Stimulated activated naive B cell treated with anti-CD40 and anti-IgM and Interleukin-4, amounts not matched to agents 10 μg/mL and 1 μg/mL and 100 μg/mL, for 72 hours (primary cell): ENCODE data around the gene ETV1.

Experiments
- ATAC-seq, 2 donors: fragments of 150-1000 bp; cut with Tn5 transposase; replicated peaks; 2 replicates each; pipeline ENCODE4 v1.10.0; 2021; ENCODE audit warnings: moderate library complexity in 1 of 2
- DNase-seq: peaks from one replicate; pipeline ENCODE4 v3.0.0; 2021
- H3K27ac Mint-ChIP-seq: one replicate; pipeline ENCODE4 v1.8.0; 2022; ENCODE audit warnings: mild to moderate bottlenecking, mixed read lengths
- H3K27me3 Mint-ChIP-seq, 2 donors: one replicate each; pipeline ENCODE4 v1.8.0; 2022; ENCODE audit warnings: mixed read lengths in 2 of 2
- H3K36me3 Mint-ChIP-seq, 2 donors: one replicate each; pipeline ENCODE4 v1.8.0; 2022; ENCODE audit warnings: mixed read lengths in 2 of 2, mild to moderate bottlenecking in 1 of 2
- H3K4me1 Mint-ChIP-seq, 2 donors: one replicate each; pipeline ENCODE4 v1.8.0; 2022; ENCODE audit warnings: mixed read lengths in 2 of 2, mild to moderate bottlenecking in 1 of 2
- H3K4me3 Mint-ChIP-seq, 2 donors: one replicate each; pipeline ENCODE4 v1.8.0; 2022; ENCODE audit warnings: mild to moderate bottlenecking in 2 of 2, mixed read lengths in 2 of 2, moderate library complexity in 1 of 2
- H3K9me3 Mint-ChIP-seq, 2 donors: one replicate each; pipeline ENCODE4 v1.8.0; 2022; ENCODE audit warnings: mixed read lengths in 2 of 2, mild to moderate bottlenecking in 1 of 2

The ETV1 gene

GRCh38 chr7:13989126-13989948, at the start of gene ETV1:
Gene ETV1 (minus strand): TSS chr7:13989666. CDS start chr7:13989052, 614 bp downstream.
- Mint-ChIP-seq H3K36me3 (no peaks in the 10 kb centered on the region), H3K27me3 (peaks cover 4 to 6% of the 10 kb centered on the region in 2 donors), H3K9me3 (no peaks in the 10 kb centered on the region), H3K4me1 (no peaks in the 10 kb centered on the region), H3K4me3 (no peak within 1 kb of the TSS), H3K27ac (no peak within 1 kb of the TSS)
- DNase-seq (no peak), ATAC-seq (no peak)

- Mint-ChIP-seq H3K27me3 (no peaks in the 10 kb centered on the region), H3K36me3 (no peaks in the 10 kb centered on the region), H3K4me1 (no peaks in the 10 kb centered on the region), H3K4me3 (no peak overlapping the region), H3K9me3 (peaks cover 0 to 5% of the 10 kb centered on the region in 2 donors), H3K27ac (no peak overlapping the region)
- DNase-seq (no peak), ATAC-seq (no peak)
These were observed 34.9 kb upstream of the ETV1 start for GRCh38 chr7:14024406-14024805.

GRCh38 chr7:14023838-14024237, 34.4 kb upstream of the ETV1 start:
- Mint-ChIP-seq H3K36me3 (no peaks in the 10 kb centered on the region), H3K4me1 (no peaks in the 10 kb centered on the region), H3K27ac (no peak overlapping the region), H3K4me3 (no peak overlapping the region), H3K9me3 (peaks cover 0 to 5% of the 10 kb centered on the region in 2 donors), H3K27me3 (no peaks in the 10 kb centered on the region)
- ATAC-seq (no peak), DNase-seq (no peak)

- peaks cover 0 to 8% of the 10 kb centered on the region in 2 donors for H3K9me3 Mint-ChIP-seq
- ATAC-seq (no peak), DNase-seq (no peak)
- H3K4me3 Mint-ChIP-seq = no peak overlapping the region
- no peaks in the 10 kb centered on the region for H3K27me3 Mint-ChIP-seq
- H3K4me1 Mint-ChIP-seq = no peaks in the 10 kb centered on the region
- no peaks in the 10 kb centered on the region for H3K36me3 Mint-ChIP-seq
- H3K27ac Mint-ChIP-seq = no peak overlapping the region
These were observed 33.9 kb upstream of the ETV1 start for GRCh38 chr7:14023342-14023741.

GRCh38 chr7:14021069-14021468, 31.6 kb upstream of the ETV1 start:
- ATAC-seq (no peak), DNase-seq (no peak)
- no peak overlapping the region for H3K4me3 Mint-ChIP-seq
- H3K4me1 Mint-ChIP-seq = no peaks in the 10 kb centered on the region
- no peaks in the 10 kb centered on the region for H3K27me3 Mint-ChIP-seq
- no peak overlapping the region for H3K27ac Mint-ChIP-seq
- H3K9me3 Mint-ChIP-seq = peaks cover 0 to 8% of the 10 kb centered on the region in 2 donors
- no peaks in the 10 kb centered on the region for H3K36me3 Mint-ChIP-seq

GRCh38 chr7:14020339-14020900, 31.0 kb upstream of the ETV1 start:
- no peaks in the 10 kb centered on the region for H3K27me3 Mint-ChIP-seq
- H3K27ac Mint-ChIP-seq = no peak overlapping the region
- no peaks in the 10 kb centered on the region for H3K36me3 Mint-ChIP-seq
- DNase-seq (no peak), ATAC-seq (no peak)
- no peak overlapping the region for H3K4me3 Mint-ChIP-seq
- H3K9me3 Mint-ChIP-seq = peaks cover 0 to 8% of the 10 kb centered on the region in 2 donors
- no peaks in the 10 kb centered on the region for H3K4me1 Mint-ChIP-seq

GRCh38 chr7:14018751-14019150, 29.3 kb upstream of the ETV1 start:
- Mint-ChIP-seq H3K27me3 (no peaks in the 10 kb centered on the region), H3K27ac (no peak overlapping the region), H3K36me3 (no peaks in the 10 kb centered on the region), H3K9me3 (peaks cover 0 to 3% of the 10 kb centered on the region in 2 donors), H3K4me3 (no peak overlapping the region), H3K4me1 (no peaks in the 10 kb centered on the region)
- ATAC-seq (no peak), DNase-seq (no peak)

GRCh38 chr7:14016950-14017349, 27.5 kb upstream of the ETV1 start:
- Mint-ChIP-seq H3K4me3 (no peak overlapping the region), H3K27me3 (no peaks in the 10 kb centered on the region), H3K36me3 (no peaks in the 10 kb centered on the region), H3K4me1 (no peaks in the 10 kb centered on the region), H3K27ac (no peak overlapping the region), H3K9me3 (peaks cover 0 to 3% of the 10 kb centered on the region in 2 donors)
- ATAC-seq (no peak), DNase-seq (no peak)

GRCh38 chr7:14013898-14014297, 24.4 kb upstream of the ETV1 start:
- Mint-ChIP-seq H3K4me3 (no peak overlapping the region), H3K9me3 (peaks cover 0 to 3% of the 10 kb centered on the region in 2 donors), H3K27ac (no peak overlapping the region), H3K36me3 (no peaks in the 10 kb centered on the region), H3K4me1 (no peaks in the 10 kb centered on the region), H3K27me3 (no peaks in the 10 kb centered on the region)
- ATAC-seq = no peak
- DNase-seq = no peak

- no peak overlapping the region for H3K4me3 Mint-ChIP-seq
- no peak for DNase-seq
These were observed 20.3 kb upstream of the ETV1 start for GRCh38 chr7:14009453-14010418.

GRCh38 chr7:14001139-14001538, 11.7 kb upstream of the ETV1 start:
- no peaks in the 10 kb centered on the region for H3K36me3 Mint-ChIP-seq
- H3K4me1 Mint-ChIP-seq = no peaks in the 10 kb centered on the region
- DNase-seq (no peak), ATAC-seq (no peak)
- H3K9me3 Mint-ChIP-seq = peaks cover 0 to 4% of the 10 kb centered on the region in 2 donors
- no peak overlapping the region for H3K4me3 Mint-ChIP-seq
- H3K27me3 Mint-ChIP-seq = no peaks in the 10 kb centered on the region
- no peak overlapping the region for H3K27ac Mint-ChIP-seq

More at GRCh38 chr7:14009453-14010418, 20.3 kb upstream of the ETV1 start:
- Mint-ChIP-seq H3K27ac (no peak overlapping the region), H3K9me3 (peaks cover 0 to 4% of the 10 kb centered on the region in 2 donors), H3K36me3 (no peaks in the 10 kb centered on the region), H3K27me3 (no peaks in the 10 kb centered on the region), H3K4me1 (no peaks in the 10 kb centered on the region)
- no peak for ATAC-seq

GRCh38 chr7:14000247-14000646, 10.8 kb upstream of the ETV1 start:
- no peak for ATAC-seq
- no peak overlapping the region for H3K4me3 Mint-ChIP-seq
- no peak overlapping the region for H3K27ac Mint-ChIP-seq

GRCh38 chr7:13998866-13999265, 9.4 kb upstream of the ETV1 start:
- no peaks in the 10 kb centered on the region for H3K27me3 Mint-ChIP-seq
- no peaks in the 10 kb centered on the region for H3K9me3 Mint-ChIP-seq
- no peaks in the 10 kb centered on the region for H3K4me1 Mint-ChIP-seq
- ATAC-seq = no peak
- no peak for DNase-seq
- H3K4me3 Mint-ChIP-seq = no peak overlapping the region
- no peaks in the 10 kb centered on the region for H3K36me3 Mint-ChIP-seq
- H3K27ac Mint-ChIP-seq = no peak overlapping the region

More at GRCh38 chr7:14000247-14000646, 10.8 kb upstream of the ETV1 start:
- Mint-ChIP-seq H3K9me3 (peaks cover 0 to under 1% of the 10 kb centered on the region in 2 donors), H3K4me1 (no peaks in the 10 kb centered on the region), H3K27me3 (no peaks in the 10 kb centered on the region), H3K36me3 (no peaks in the 10 kb centered on the region)
- DNase-seq = no peak

GRCh38 chr7:13992596-13992964, 3.1 kb upstream of the ETV1 start:
- no peaks in the 10 kb centered on the region for H3K9me3 Mint-ChIP-seq
- DNase-seq (no peak), ATAC-seq (no peak)
- no peaks in the 10 kb centered on the region for H3K36me3 Mint-ChIP-seq
- no peak overlapping the region for H3K4me3 Mint-ChIP-seq
- H3K27ac Mint-ChIP-seq = no peak overlapping the region
- H3K27me3 Mint-ChIP-seq = peaks cover 4 to 6% of the 10 kb centered on the region in 2 donors
- H3K4me1 Mint-ChIP-seq = no peaks in the 10 kb centered on the region
